Panc1 (cell line): ENCODE data around the gene MCHR2.

Experiments used
- CTCF ChIP-seq: fragments of 450-650 bp; IDR thresholded peaks from 2 replicates; pipeline ENCODE4 v1.5.1; 2017; ENCODE audit warnings: mild to moderate bottlenecking
- POLR2AphosphoS5 ChIP-seq: IDR thresholded peaks from 2 replicates; pipeline ENCODE4 v1.6.1; 2012; ENCODE audit warnings: mild to moderate bottlenecking, low read depth, low read length, moderate library complexity
- REST ChIP-seq, 2 experiments: IDR thresholded peaks; 2 replicates each; pipeline ENCODE4 v1.6.1; 2011 to 2012; ENCODE audit warnings: low read depth in 2 of 2, control low read depth in 1 of 2, low read length in 1 of 2, mild to moderate bottlenecking in 1 of 2, moderate library complexity in 1 of 2; ENCODE audit not compliant: insufficient read depth in 1 of 2

- TF ChIP-seq CTCF, result no peak
- no peak for TF ChIP-seq POLR2AphosphoS5
- TF ChIP-seq REST (IDR thresholded peaks at IDR 0.05; ENCODE audit: insufficient read depth in 1 of 2, low read depth in 2 of 2, low read length in 1 of 2), result no peak
Observed at GRCh38 chr6:99871641-99872040, 122.4 kb downstream of the MCHR2 start.
